LNCaP clone FGC (cell line): Measurements from ENCODE around the gene DPP4.

Source experiments
- DNase-seq: peaks from one replicate; pipeline ENCODE4 v3.0.0-alpha.2; 2011; ENCODE audit warnings: low read depth
- H3K4me3 ChIP-seq: 2 replicates; pipeline ENCODE4 v1.5.1; 2011; ENCODE audit warnings: mild to moderate bottlenecking, low read depth, low read length, control low read depth
- CTCF ChIP-seq: IDR thresholded peaks from 2 replicates; pipeline ENCODE4 v1.5.1; 2012; ENCODE audit warnings: mild to moderate bottlenecking; ENCODE audit not compliant: control insufficient read depth, insufficient read depth; ENCODE audit errors: extremely low read depth

Gene DPP4

DNA sequence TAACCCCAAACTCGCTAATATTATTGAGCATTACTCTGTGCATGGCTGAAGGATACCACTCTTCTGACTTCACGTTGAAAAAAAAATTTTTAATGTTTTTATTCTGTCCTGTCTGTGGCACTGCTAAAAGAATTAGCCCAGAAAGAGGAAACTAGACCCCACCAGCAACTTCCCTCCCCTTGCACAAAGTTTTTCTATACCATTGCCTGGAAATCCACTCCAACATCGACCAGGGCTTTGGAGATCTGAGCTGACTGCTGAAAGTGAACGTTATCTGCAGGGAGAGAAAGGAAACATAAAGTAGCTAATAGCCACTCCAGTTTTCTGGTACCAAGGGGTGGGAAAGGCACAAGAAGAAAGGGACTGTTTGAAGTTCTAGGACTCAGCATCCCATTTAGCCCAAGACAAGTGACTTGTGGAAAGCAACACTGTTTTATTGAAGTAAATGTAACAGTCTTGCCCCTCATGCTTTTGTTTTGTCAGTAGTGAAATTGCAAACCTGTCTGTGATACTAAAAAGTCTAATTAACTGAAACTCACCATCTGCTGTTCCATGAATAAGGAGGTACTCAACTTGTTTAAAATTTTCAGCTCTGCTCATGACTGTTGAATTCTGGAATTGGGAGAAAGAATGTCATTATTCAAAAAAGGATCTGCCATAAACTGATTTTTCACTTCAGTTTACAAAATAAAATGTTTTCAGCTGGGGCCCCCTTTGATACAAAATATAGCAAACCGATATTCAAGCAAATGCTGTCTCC is 79.1 kb downstream of the DPP4 start:
- H3K4me3 ChIP-seq, result no peak overlapping the region
- TF ChIP-seq CTCF, result no peak
- DNase-seq, result no peak

- no peak for DNase-seq
- TF ChIP-seq CTCF, result no peak
- H3K4me3 ChIP-seq, result no peak overlapping the region
Observed at GRCh38 chr2:161992531-161992930, 81.5 kb downstream of the DPP4 start.

GRCh38 chr2:161991991-161992390 is 82.0 kb downstream of the DPP4 start:
- no peak for DNase-seq
- no peak overlapping the region for H3K4me3 ChIP-seq
- no peak for TF ChIP-seq CTCF

- H3K4me3 ChIP-seq, result no peak overlapping the region
- no peak for DNase-seq
- no peak for TF ChIP-seq CTCF
Observed at GRCh38 chr2:161990741-161991140, 83.3 kb downstream of the DPP4 start.

DNA sequence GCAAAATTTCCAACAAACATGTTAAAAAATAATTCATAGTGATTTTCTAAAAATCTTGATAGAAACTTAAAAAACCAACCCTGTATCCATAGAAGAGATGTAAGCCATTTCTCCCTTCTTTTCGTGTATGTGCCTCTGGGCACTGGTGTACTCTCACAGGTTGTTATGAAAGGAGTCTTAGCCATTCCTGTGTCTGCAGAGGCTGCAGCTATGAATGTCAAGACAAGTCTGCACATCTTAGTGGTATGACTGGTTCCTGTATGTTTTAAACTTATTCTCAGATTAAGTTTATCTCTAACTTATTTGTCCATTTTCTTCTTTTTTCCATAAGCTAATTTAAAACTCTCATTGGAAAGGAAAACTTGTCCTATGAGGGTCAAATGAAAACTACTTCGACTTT is 84.0 kb downstream of the DPP4 start:
- DNase-seq, result no peak
- no peak overlapping the region for H3K4me3 ChIP-seq
- no peak for TF ChIP-seq CTCF

GRCh38 chr2:161988589-161988988 is 85.4 kb downstream of the DPP4 start:
- TF ChIP-seq CTCF, result peak; percentile 11; the same call in 1 of the 2 replicates
- DNase-seq, result no peak
- no peak overlapping the region for H3K4me3 ChIP-seq

DNA sequence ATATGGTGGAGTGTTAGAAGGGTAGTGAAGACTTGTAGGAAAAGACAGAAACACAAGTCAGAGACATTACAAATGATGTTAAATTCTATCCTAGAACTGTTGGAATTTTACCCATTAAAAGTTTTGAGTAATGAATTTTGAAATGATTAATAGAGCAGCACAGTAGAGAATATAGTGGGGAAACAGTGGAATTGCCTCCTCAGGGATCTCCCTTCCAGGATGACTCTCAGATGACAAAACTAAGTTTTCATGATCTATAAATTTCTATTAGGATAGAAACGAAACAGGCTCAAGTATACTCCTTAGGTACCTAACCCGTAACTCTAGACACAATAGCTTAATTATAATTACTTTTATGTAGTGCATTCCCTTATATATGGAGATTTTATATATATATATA is 86.7 kb downstream of the DPP4 start:
- no peak for TF ChIP-seq CTCF
- no peak overlapping the region for H3K4me3 ChIP-seq
- no peak for DNase-seq
